Islet precursor cell (in vitro differentiated cells): ENCODE measurements around the gene MPHOSPH9.
A peak's percentile ranks its signal among the peaks of the same experiment; 100 is the strongest.

Experiments
- DNase-seq: peaks from one replicate; pipeline ENCODE4 v3.0.0-alpha.2; 2018

The MPHOSPH9 gene, protein sequence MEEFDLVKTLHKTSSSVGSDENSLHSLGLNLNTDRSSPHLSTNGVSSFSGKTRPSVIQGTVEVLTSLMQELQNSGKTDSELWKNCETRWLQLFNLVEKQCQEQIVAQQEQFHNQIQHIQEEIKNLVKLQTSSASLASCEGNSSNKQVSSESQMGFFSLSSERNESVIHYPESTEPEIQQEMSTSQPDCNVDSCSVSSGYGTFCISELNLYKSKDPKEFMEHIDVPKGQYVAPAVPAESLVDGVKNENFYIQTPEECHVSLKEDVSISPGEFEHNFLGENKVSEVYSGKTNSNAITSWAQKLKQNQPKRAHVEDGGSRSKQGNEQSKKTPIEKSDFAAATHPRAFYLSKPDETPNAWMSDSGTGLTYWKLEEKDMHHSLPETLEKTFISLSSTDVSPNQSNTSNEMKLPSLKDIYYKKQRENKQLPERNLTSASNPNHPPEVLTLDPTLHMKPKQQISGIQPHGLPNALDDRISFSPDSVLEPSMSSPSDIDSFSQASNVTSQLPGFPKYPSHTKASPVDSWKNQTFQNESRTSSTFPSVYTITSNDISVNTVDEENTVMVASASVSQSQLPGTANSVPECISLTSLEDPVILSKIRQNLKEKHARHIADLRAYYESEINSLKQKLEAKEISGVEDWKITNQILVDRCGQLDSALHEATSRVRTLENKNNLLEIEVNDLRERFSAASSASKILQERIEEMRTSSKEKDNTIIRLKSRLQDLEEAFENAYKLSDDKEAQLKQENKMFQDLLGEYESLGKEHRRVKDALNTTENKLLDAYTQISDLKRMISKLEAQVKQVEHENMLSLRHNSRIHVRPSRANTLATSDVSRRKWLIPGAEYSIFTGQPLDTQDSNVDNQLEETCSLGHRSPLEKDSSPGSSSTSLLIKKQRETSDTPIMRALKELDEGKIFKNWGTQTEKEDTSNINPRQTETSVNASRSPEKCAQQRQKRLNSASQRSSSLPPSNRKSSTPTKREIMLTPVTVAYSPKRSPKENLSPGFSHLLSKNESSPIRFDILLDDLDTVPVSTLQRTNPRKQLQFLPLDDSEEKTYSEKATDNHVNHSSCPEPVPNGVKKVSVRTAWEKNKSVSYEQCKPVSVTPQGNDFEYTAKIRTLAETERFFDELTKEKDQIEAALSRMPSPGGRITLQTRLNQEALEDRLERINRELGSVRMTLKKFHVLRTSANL

DNA sequence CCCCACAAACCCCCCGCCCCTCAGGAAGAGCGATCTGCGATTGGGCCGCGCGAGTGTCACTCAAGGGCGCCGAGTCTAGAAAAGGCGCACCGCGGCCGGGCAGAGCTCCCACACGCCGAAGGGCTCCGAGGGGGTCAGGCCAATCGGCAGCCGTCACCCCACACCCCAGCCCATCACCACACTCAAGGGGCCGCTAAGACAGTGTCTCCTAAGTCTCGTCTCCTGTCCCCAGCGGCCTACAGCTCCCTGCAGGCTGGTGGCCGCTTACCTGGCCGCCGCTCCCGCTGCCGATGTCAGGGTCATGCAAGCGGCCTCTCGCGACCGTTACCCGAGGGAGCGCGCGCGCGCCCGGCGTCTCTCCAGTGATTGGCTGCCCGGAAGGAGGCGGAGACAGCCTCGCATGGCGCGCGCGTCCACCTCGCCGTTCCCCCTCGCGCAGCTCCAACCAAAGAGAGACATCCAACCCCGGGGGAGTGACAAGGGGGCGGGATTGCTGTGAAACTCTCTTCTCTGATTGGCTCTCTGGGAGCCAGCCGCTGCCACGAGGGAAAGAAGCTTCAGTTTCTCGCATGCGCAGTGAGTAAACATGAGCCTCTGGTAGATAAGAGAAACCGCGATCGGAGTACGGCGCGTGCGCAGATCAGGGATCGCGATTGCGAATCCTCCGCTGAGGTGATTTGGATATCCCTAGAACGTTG is at the start of gene MPHOSPH9, which contains the start of gene MTRFR:
TSS of gene MPHOSPH9 (minus strand) at position 335 of the 698 bp plus-strand sequence. CDS start 2,777 bp downstream, outside the sequence.
TSS of gene MTRFR (plus strand) at position 630 of the 698 bp plus-strand sequence. CDS start 20,239 bp downstream, outside the sequence.
- DNase-seq = peak; percentile 100

DNA sequence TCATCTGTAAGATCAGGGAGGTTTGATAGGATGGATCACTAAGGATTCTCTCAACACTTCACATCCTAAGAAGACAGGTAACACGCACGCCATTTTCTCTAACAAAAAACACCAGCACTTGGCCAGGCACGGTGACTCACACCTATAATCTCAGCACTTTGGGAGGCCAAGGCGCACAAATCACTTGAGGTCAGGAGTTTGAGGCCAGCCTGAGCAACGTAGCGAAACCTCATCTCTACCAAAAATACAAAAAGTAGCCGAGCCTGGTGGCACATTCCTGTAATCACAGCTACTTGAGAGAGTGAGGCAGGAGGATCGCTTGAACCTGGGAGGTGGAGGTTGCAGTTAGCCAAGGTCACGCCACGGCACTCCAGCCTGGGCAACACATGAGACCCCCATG is 49.2 kb upstream of the MPHOSPH9 start:
- no peak for DNase-seq

DNA sequence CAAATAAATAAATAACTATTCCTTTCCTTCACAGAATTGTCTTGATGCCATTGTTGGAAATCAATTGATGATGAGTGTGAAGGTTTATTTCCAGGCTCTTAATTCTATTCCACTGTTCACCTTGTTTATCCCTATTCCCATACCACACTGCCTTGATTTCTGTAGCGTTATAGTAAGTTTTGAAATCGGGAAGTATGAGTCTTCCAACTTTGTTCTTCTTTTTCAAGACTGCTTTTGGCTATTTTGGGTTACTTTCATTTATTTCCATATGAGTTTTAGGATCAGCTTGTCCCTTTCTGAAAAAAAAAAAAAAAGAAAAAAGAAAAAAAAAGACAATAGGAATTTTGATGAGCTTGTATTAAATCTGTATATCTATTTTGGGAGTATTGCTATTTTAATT is 48.0 kb upstream of the MPHOSPH9 start:
- no peak for DNase-seq

DNA sequence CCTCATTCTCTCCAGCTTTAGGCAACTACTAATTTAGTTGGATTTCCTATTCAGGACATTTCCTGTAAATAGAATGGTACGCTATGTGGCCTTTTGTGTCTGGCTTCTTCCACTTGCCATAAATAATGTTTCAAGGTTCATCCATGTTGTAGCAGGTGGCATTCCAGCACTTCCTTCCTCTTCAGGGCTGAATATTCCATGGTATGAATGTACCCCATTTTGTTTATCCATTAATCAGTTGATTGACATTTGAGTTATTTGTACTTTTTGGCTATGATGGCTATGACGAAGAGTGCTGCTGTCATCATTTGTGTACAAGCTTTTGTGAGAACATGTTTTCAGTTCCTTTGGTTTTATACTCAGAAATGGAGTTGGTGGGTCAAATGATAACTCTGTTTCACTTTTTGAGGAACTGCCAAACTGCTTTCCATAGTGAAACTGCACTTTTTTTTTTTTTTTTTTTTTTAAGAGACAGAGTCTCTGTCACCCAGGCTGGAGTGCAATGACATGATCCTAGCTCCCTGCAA is 45.2 kb upstream of the MPHOSPH9 start:
- no peak for DNase-seq

- no peak for DNase-seq
Observed at GRCh38 chr12:123273166-123273565, 40.2 kb upstream of the MPHOSPH9 start.

DNA sequence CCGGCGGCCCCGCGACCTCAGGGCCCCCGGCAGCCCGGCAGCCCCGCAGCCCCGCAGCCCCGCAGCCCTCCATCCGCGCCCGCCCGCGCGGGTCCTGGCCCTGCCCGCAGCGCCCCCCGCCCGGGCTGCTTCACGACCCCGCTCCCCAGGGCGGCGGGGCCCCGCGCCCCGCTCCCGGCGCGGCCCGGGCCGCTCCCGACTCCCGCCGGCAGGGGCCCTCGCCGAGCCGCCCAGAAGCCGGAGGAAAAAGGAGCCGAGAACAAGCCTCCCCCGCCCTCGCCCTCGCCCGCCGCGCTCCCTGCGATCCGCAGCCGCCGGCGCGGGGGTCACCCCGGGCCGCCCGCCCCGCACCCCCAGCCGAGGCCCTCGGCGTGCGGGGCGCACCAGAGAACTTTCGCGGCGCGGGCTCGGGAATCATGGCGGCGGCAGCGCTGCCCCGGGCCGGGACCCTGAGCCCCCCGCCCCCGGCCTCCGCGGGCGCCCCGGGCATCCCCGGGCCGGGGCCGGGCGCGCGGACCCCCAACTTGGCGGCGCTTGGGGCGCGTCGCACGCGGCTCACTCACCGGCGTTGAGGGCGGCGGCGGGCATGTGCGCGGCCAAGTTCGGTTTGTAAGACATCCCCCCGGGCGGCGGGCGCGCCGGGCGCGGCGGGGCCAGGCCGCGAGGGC is 38.2 kb upstream of the MPHOSPH9 start:
- peak; percentile 80 for DNase-seq

DNA sequence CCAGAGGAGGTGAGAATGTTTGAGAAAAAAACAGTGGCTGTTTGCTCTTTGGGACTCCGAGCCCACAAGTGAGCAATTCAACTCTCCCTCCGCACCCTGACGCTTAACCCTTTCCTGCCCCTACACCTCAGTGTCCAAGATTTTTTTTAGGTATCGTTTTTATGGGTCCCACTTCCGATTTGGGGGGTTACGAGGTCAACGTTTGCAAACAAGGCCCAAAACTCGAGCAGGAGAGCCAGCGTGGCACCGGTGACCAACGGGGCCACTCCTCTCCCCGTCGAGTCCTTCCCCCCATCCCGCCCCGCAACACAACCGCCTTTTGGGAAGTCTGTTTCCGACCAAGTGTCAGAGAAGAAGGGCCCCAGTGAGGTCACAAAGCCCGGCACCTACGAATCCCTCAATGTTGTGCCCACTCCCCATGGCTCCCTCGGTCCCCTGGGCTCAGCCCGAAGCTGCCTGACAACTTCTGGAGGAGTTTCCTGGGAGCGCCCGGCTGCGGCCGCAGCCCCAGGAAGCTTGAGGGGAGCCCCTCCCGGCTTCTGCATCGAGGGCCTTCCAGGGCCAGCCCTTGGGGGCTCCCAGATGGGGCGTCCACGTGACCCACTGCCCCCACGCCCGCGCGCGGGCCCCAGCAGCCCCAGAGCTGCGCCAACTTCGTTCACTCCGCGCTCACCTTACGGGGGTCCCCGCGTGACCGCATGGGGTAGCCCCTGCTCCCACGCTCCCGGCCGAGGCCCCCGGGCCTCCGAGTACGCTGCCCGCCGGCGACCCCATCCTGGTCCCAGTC is 37.5 kb upstream of the MPHOSPH9 start:
- peak; percentile 75 for DNase-seq

- no peak for DNase-seq
Observed at GRCh38 chr12:123269896-123270213, 36.9 kb upstream of the MPHOSPH9 start.

- peak; percentile 97 for DNase-seq
Observed at GRCh38 chr12:123269395-123269892, 36.5 kb upstream of the MPHOSPH9 start.

DNA sequence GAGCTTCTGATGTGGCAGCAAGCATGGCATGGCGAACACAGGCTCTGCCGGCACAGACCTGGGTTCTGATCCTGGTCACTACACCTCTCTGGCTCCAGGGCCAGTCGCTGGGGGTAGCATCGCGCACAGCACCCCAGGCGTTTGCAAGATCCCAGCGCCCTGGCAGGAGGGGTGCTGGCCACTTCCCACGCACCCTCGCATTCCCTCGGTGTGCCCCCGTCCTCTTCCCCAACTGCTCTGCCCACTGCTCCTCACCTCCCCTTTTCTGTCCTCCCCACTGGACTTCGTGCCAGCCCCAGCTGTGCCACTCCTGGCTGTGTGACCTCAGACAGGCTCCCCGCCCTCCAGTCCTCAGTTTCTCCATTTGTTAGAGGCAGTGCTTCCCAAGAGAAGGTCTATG is 35.9 kb upstream of the MPHOSPH9 start:
- DNase-seq = no peak

DNA sequence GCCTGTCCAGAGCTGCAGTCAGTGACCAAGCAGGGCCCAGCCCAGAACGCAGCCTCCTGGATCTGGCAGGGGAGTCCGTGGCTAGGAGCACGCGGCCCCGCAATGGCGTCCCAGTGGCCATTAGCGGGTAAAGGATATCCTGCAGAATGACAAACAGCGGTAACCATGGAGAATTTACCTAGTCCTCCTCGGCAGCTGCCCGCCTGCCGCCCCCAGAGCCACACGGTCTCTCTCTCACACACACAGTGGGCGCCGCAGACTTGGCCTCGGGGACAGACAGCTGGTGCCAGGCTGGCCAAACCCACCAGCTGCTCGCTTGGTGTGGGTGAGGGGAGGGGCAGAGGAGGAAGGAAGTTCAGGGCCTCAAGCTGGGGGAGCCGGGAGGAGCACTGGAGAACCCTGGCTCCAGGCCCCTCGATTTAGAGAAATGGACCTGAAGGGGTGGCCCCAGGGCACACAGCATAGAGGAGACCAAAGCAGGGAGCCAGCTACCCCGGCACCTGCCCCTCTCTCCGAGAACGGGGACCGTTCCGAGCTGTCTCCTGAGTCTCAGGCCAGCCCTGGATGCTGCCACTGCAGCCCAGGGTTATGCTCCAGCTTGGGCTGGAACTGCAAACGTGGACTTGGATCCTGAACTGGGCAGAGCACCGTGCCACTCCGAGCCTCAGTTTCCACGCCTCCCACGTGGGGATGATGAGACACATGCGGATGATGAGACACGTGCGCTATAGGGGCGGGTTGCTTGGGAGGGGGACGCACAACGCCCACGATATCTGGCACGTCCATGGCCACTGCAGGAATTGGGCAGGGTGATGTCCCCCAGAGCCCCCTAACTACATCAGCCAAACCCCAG is 35.3 kb upstream of the MPHOSPH9 start:
- DNase-seq = no peak

DNA sequence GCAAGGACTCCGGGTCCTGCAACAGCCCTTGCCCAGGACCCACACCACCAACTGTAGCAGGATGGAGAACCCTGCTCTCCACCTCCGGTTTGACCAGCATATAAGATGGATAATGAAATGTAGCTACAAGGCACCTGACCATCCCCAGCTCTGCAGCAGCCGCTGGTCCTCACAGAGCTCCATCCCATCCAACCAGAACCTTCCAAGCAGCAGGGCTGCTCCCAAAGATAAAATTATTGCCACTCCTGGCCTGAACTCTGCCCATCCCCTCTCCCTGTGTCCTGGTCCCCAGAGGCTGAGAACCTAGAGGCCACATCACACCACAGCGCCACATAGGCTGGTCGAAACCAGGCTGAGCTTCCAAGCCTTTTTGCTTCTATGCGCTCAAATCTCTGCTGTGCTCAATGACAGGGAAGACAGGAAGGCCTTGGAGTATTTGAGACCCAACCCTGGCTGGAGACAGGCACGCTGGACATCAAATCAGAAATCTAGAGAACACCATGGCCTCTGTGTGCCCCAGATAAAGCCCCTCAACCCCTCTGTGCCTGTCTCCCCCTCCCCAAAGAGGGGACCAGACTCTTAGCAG is 34.5 kb upstream of the MPHOSPH9 start:
- DNase-seq = no peak

- no peak for DNase-seq
Observed at GRCh38 chr12:123266679-123267277, 33.8 kb upstream of the MPHOSPH9 start.

- peak; percentile 58 for DNase-seq
Observed at GRCh38 chr12:123265851-123266678, 33.1 kb upstream of the MPHOSPH9 start.

GRCh38 chr12:123264642-123265041 is 31.7 kb upstream of the MPHOSPH9 start:
- peak; percentile 80 for DNase-seq

GRCh38 chr12:123263196-123263817 is 30.4 kb upstream of the MPHOSPH9 start:
- DNase-seq = no peak

DNA sequence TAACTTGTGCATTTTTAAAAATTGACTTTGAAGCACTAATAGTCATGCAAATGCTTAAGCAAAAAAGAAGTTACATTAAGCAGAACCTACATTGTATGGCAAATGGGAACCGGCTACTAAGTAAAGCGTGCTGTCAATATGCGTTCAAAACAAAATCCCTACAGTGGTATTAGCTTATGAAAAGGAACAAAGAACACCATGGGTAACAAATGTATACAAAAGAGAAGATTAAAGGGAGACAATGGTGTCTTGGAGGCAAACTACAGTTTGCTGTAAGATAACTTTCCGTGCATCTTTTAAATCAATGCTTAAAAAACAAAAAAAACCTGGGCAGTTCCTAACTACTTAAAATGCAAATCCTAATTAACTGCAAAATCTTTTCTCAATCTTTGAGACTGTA is 28.3 kb upstream of the MPHOSPH9 start:
- no peak for DNase-seq
